ENCODE results near the gene PLCD3. TPM values are rescaled to one million over a fixed set of nuclear protein-coding genes. Genes with fewer than 3 reads are reported as not detected.
A peak's percentile ranks its signal among the peaks of the same experiment; 100 is the strongest.

Gene PLCD3, protein sequence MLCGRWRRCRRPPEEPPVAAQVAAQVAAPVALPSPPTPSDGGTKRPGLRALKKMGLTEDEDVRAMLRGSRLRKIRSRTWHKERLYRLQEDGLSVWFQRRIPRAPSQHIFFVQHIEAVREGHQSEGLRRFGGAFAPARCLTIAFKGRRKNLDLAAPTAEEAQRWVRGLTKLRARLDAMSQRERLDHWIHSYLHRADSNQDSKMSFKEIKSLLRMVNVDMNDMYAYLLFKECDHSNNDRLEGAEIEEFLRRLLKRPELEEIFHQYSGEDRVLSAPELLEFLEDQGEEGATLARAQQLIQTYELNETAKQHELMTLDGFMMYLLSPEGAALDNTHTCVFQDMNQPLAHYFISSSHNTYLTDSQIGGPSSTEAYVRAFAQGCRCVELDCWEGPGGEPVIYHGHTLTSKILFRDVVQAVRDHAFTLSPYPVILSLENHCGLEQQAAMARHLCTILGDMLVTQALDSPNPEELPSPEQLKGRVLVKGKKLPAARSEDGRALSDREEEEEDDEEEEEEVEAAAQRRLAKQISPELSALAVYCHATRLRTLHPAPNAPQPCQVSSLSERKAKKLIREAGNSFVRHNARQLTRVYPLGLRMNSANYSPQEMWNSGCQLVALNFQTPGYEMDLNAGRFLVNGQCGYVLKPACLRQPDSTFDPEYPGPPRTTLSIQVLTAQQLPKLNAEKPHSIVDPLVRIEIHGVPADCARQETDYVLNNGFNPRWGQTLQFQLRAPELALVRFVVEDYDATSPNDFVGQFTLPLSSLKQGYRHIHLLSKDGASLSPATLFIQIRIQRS
- total RNA-seq, result 35.3 and 41.5 TPM in 2 replicates

- DNase-seq (ENCODE audit: extremely low read depth, low read depth, low spot score), result no peak
Observed at GRCh38 chr17:45132320-45132571, at the start of gene PLCD3. Gene PLCD3 (minus strand): TSS chr17:45132515. CDS start chr17:45132410, 105 bp downstream.

- DNase-seq (ENCODE audit: extremely low read depth, low read depth, low spot score), result no peak
Observed at GRCh38 chr17:45177563-45177962, 45.2 kb upstream of the PLCD3 start.

- DNase-seq (ENCODE audit: extremely low read depth, low read depth, low spot score), result no peak
Observed at GRCh38 chr17:45175759-45176115, 43.4 kb upstream of the PLCD3 start.

DNA sequence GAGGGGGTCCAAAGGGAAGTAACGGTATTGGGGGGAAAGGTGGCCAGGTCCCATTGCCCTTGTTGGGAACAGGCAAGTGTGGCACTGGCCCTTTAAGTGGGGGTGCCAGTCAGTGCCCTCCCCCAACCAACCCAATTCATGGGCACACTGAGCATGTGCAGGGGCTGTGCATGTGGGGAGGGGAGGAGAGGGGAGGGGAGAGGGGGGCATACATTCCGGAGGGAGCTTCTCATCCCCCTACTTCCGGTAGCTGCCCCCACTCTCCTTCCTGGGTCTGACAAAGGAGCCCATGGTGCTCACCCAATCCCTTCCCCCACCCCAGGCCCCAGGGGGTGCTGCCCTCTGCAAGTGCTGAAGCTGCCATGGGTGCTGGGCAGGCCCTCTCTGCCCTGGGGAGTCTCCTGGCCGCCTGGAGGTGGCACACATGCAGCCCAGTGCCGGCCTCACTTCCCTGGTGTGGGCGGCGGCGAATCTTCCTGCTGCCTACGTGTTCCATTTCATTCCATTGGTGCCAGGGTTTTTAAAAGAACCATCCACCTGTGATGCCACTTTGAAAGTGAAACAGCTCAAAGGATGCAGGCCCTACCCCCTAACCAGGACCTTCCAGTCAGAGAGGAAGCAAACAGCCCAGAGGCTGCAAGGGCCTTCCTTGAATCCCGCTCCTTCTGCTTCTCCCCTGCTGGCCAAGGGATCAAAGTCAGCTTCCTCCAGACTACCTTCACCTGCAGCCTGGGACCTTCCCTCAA, 40.4 kb upstream of the PLCD3 start:
- DNase-seq (ENCODE audit: extremely low read depth, low read depth, low spot score), result no peak

GRCh38 chr17:45172232-45172540, 39.9 kb upstream of the PLCD3 start:
- DNase-seq (ENCODE audit: extremely low read depth, low read depth, low spot score), result no peak

GRCh38 chr17:45171338-45172231, 39.3 kb upstream of the PLCD3 start:
- DNase-seq (ENCODE audit: extremely low read depth, low read depth, low spot score), result no peak

DNA sequence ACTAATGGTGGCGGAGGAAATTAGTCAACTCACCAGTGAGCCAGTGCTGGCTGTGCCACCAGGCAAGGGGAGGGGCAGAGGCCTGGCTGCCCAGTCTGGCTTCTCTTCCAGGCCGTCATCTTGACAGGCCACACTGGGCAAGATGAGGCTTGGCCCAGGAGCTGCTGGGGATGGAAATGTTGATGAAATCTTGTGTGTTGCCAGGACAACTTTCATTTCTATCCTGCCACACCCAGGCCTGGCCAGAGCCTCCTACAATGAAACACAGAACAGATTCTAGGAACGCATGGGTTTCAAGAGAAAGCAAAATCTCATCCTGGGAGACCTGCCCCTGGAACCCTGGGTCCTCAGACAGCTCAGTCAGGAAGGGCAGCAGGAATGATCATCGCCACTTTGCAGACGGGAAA, 38.6 kb upstream of the PLCD3 start:
- DNase-seq (ENCODE audit: extremely low read depth, low read depth, low spot score), result no peak

- DNase-seq (ENCODE audit: extremely low read depth, low read depth, low spot score), result no peak
Observed at GRCh38 chr17:45170280-45170930, 38.1 kb upstream of the PLCD3 start.

DNA sequence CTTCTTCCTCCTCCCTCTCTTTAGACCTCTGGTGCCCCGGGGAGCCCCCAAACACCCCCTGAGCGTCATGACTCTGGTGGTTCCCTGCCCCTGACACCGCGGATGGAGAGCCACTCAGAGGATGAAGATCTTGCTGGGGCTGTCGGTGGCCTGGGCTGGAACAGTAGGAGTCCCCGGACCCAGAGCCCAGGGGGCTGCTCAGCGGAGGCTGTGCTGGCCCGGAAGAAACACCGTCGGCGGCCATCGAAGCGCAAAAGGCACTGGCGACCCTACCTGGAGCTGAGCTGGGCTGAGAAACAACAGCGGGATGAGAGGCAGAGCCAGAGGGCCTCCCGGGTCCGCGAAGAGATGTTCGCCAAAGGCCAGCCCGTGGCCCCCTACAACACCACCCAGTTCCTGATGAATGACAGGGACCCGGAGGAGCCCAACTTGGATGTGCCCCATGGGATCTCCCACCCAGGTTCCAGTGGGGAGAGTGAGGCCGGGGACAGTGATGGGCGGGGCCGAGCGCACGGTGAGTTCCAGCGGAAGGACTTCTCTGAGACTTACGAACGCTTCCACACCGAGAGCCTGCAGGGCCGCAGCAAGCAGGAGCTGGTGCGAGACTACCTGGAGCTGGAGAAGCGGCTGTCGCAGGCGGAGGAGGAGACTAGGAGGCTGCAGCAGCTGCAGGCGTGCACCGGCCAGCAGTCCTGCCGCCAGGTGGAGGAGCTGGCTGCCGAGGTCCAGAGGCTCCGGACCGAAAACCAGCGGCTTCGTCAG, 36.9 kb upstream of the PLCD3 start:
- no peak for DNase-seq (ENCODE audit: extremely low read depth, low read depth, low spot score)

GRCh38 chr17:45164734-45165269, 32.5 kb upstream of the PLCD3 start:
- DNase-seq (ENCODE audit: extremely low read depth, low read depth, low spot score), result no peak

GRCh38 chr17:45162025-45162687, 29.8 kb upstream of the PLCD3 start:
- no peak for DNase-seq (ENCODE audit: extremely low read depth, low read depth, low spot score)

- DNase-seq (ENCODE audit: extremely low read depth, low read depth, low spot score), result peak; percentile 99
Observed at GRCh38 chr17:45161288-45162024, 29.1 kb upstream of the PLCD3 start, which contains the start of gene HEXIM2. Gene HEXIM2 (plus strand): TSS chr17:45161875. CDS start chr17:45162794, 919 bp downstream.

GRCh38 chr17:45160447-45161287, 28.4 kb upstream of the PLCD3 start:
- DNase-seq (ENCODE audit: extremely low read depth, low read depth, low spot score), result no peak

DNA sequence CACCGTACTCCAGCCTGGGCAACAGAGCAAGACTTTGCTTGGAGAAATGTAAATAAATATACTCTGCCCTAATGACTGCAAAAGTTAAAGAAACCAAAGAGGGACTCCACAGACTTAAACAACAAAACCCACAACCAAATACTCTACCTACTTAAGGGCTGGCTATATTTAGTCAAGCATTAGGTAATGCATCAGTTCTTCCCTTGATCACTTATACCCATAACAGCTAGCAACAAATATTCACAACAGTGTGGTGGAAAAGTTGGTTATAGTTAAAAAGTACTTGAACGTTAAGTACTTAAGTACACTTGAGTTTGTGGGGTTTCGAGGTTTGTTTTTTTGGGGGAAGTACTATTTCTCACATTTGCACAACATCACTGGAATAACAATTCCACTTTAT, 23.9 kb upstream of the PLCD3 start:
- DNase-seq (ENCODE audit: extremely low read depth, low read depth, low spot score), result no peak

DNA sequence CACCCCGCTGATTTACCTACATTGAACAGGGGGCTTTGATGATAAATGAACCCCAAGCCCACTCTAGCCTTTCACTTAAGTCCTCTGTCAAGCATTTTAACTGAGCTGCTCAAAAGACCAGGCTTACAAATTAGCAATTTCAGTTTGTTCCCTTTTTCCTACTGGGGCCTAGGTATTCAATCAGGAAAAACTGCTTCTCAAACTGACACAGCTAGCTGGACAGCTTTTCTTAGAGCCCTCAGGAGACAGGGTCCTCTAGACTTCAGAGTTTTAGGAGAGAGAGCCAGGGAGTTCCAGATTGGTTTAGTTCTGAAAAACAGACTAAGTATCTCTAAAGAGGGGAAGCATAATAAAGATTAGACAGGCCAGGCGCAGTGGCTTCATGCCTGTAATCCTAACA, 23.2 kb upstream of the PLCD3 start:
- no peak for DNase-seq (ENCODE audit: extremely low read depth, low read depth, low spot score)

- no peak for DNase-seq (ENCODE audit: extremely low read depth, low read depth, low spot score)
Observed at GRCh38 chr17:45155029-45155428, 22.7 kb upstream of the PLCD3 start.

Data from glomerular endothelial cell (primary cell).